K562 (cell line): Measurements from ENCODE around the gene FAM149B1. TPM values are rescaled to one million over a fixed set of nuclear protein-coding genes. Genes with fewer than 3 reads are reported as not detected.
A peak's percentile ranks its signal among the peaks of the same experiment; 100 is the strongest.

ENCODE experiments used
- ATAC-seq: fragments of 200-7000 bp; cut with Tn5 transposase; 3 replicates; pipeline ENCODE4 v1.9.1; 2020; ENCODE audit warnings: moderate library complexity
- BruUV-seq: library from RNA; stranded (reverse); fragments of 400-500 nt; replicated peaks from 2 replicates; lab custom pipeline; 2021; lab: Mats Ljungman, UMichigan
- CTCF ChIA-PET: fragments of 300-600 bp; formaldehyde crosslinking; extraction: SDS; loops from one replicate; lab custom pipeline; 2021; ENCODE audit warnings: low intra/inter-chr PET ratio; lab: Yijun Ruan, JAX
- POLR2A ChIA-PET: fragments of 300-600, 350-650 bp; sonication (Branson Sonifier 250); formaldehyde crosslinking; extraction: SDS; loops from one replicate; lab custom pipeline; 2021; ENCODE audit warnings: antibody characterized with exemption, inconsistent platforms; lab: Yijun Ruan, JAX
- DNase-seq, 4 experiments: peaks; one replicate each; pipeline versions ENCODE4 v3.0.0 to v3.0.0-alpha.2; 2011 to 2018; ENCODE audit warnings: low spot score in 3 of 4, mixed read lengths in 3 of 4; ENCODE audit errors: extremely low read depth in 1 of 4
- FAIRE-seq: peaks from 2 replicates; lab custom pipeline; 2011; peaks lifted over from hg19 to GRCh38; lab: Jason Lieb, UNC
- H2AFZ ChIP-seq: 2 replicates; pipeline ENCODE4 v1.6.0; 2011; ENCODE audit warnings: low read depth, low read length, control low read depth, inconsistent platforms
- H3K27ac ChIP-seq: fragments of 200-600 bp; 3 replicates; pipeline ENCODE4 v1.8.0; 2011; ENCODE audit warnings: low read depth, mild to moderate bottlenecking, control low read depth, inconsistent platforms, low read length, moderate library complexity, mixed read lengths; ENCODE audit errors: extremely low read depth
- H3K27me3 ChIP-seq, 2 experiments: fragments of 300-600 bp in 1 of 2; 2 replicates in 1 of 2; 3 replicates in 1 of 2; pipeline versions ENCODE4 v1.6.0 to v1.8.0; 2011; ENCODE audit warnings: inconsistent platforms in 2 of 2, low read length in 2 of 2, mild to moderate bottlenecking in 1 of 2, mixed read lengths in 1 of 2, moderate library complexity in 1 of 2; ENCODE audit not compliant: control insufficient read depth in 2 of 2, insufficient read depth in 2 of 2
- H3K36me3 ChIP-seq: fragments of 300-600 bp; 3 replicates; pipeline ENCODE4 v1.8.0; 2011; ENCODE audit warnings: mild to moderate bottlenecking, low read length, inconsistent platforms; ENCODE audit not compliant: control insufficient read depth, insufficient read depth
- H3K4me1 ChIP-seq, 2 experiments: fragments of 200-600 bp in 1 of 2; replicated peaks in 1 of 2; 2 replicates in 1 of 2; 3 replicates in 1 of 2; pipeline versions ENCODE4 v1.5.1 to v1.8.0; 2011; ENCODE audit warnings: inconsistent platforms in 2 of 2, low read length in 2 of 2, mild to moderate bottlenecking in 1 of 2, mixed read lengths in 1 of 2, moderate library complexity in 1 of 2; ENCODE audit not compliant: control insufficient read depth in 2 of 2, insufficient read depth in 2 of 2
- H3K4me2 ChIP-seq: 2 replicates; pipeline ENCODE4 v1.6.1; 2011; ENCODE audit warnings: low read length, control low read depth, inconsistent platforms, mixed read lengths; ENCODE audit not compliant: insufficient read depth
- H3K4me3 ChIP-seq: fragments of 200-600 bp; sonication (generic), shearing (Covaris generic); 2 replicates; pipeline ENCODE4 v1.5.1; 2016; ENCODE audit warnings: control low read depth, inconsistent platforms
- H3K79me2 ChIP-seq: fragments of 200-600 bp; 3 replicates; pipeline ENCODE4 v1.8.0; 2011; ENCODE audit warnings: low read length, inconsistent platforms; ENCODE audit not compliant: control insufficient read depth, insufficient read depth
- H3K9ac ChIP-seq, 2 experiments: 2 replicates each; pipeline versions ENCODE4 v1.6.0 to v1.6.1; 2011; ENCODE audit warnings: low read depth in 2 of 2, low read length in 2 of 2, control low read depth in 1 of 2, inconsistent platforms in 1 of 2, mild to moderate bottlenecking in 1 of 2, mixed read lengths in 1 of 2; ENCODE audit not compliant: insufficient read depth in 1 of 2
- H3K9me1 ChIP-seq: one replicate; pipeline ENCODE4 v1.6.0; 2011; ENCODE audit warnings: inconsistent platforms, mild to moderate bottlenecking, low read length, moderate library complexity; ENCODE audit not compliant: control insufficient read depth, insufficient read depth
- H3K9me3 ChIP-seq: replicated peaks from 2 replicates; pipeline ENCODE4 v1.5.1; 2011; ENCODE audit warnings: low read depth, low read length, inconsistent platforms; ENCODE audit not compliant: control insufficient read depth, insufficient read depth
- H4K20me1 ChIP-seq: replicated peaks from 2 replicates; pipeline ENCODE4 v1.6.1; 2011; ENCODE audit warnings: low read length, inconsistent platforms, mixed read lengths; ENCODE audit not compliant: control insufficient read depth, insufficient read depth
- HNRNPK ChIP-seq: fragments of 200-400 bp; formaldehyde crosslinking; IDR thresholded peaks from one replicate; pipeline ENCODE4 v1.6.1; 2018; ENCODE audit warnings: mild to moderate bottlenecking, low read depth, low read length; ENCODE audit not compliant: poor library complexity, severe bottlenecking
- KDM1A ChIP-seq, 2 experiments: fragments of 450-650 bp; IDR thresholded peaks; 2 replicates each; pipeline ENCODE4 v1.6.1; 2016; ENCODE audit warnings: mild to moderate bottlenecking in 2 of 2
- KLF6 ChIP-seq: fragments of 250-450 bp; sonication (Bioruptor Pico); IDR thresholded peaks from 2 replicates; pipeline ENCODE4 v1.4.0; 2020; ENCODE audit warnings: mild to moderate bottlenecking, moderate library complexity, borderline replicate concordance
- MTF1 ChIP-seq: fragments of 250-450 bp; sonication (Bioruptor Pico); IDR thresholded peaks from 2 replicates; pipeline ENCODE4 v1.9.0; 2021; ENCODE audit warnings: moderate library complexity, mild to moderate bottlenecking, inconsistent platforms, borderline replicate concordance
- PCBP2 ChIP-seq: fragments of 200-400 bp; formaldehyde crosslinking; IDR thresholded peaks from 2 replicates; pipeline ENCODE4 v1.6.1; 2018; ENCODE audit warnings: low read length, low read depth, mild to moderate bottlenecking, moderate library complexity; ENCODE audit not compliant: poor library complexity, severe bottlenecking
- RBM25 ChIP-seq: fragments of 200-400 bp; formaldehyde crosslinking; IDR thresholded peaks from 2 replicates; pipeline ENCODE4 v1.6.1; 2018; ENCODE audit warnings: low read length, low read depth, moderate library complexity; ENCODE audit not compliant: severe bottlenecking
- RHOXF2B ChIP-seq: fragments of 250-450 bp; sonication (Bioruptor Pico); conservative IDR thresholded peaks from 2 replicates; pipeline ENCODE4 v1.5.1; 2021
- RNF219 ChIP-seq: fragments of 250-450 bp; sonication (Bioruptor Pico); IDR thresholded peaks from 2 replicates; pipeline ENCODE4 v1.5.0; 2022; ENCODE audit warnings: mild to moderate bottlenecking
- ZBTB8A ChIP-seq: fragments of 450-650 bp; IDR thresholded peaks from 2 replicates; pipeline ENCODE4 v1.6.1; 2018; ENCODE audit warnings: mild to moderate bottlenecking, moderate library complexity; ENCODE audit not compliant: partially characterized antibody
- ZNF121 ChIP-seq: sonication (generic); formaldehyde crosslinking; conservative IDR thresholded peaks from 2 replicates; pipeline ENCODE4 v1.8.0; 2022; ENCODE audit warnings: missing genetic modification reagents
- ZNF143 ChIP-seq: sonication (generic); formaldehyde crosslinking; IDR thresholded peaks from 2 replicates; pipeline ENCODE4 v1.9.0; 2022; ENCODE audit warnings: mild to moderate bottlenecking, missing genetic modification reagents
- ZNF239 ChIP-seq: fragments of 250-450 bp; sonication (Bioruptor Pico); IDR thresholded peaks from 2 replicates; pipeline ENCODE4 v1.4.0; 2020; ENCODE audit warnings: mild to moderate bottlenecking
- ZNF253 ChIP-seq: fragments of 250-450 bp; sonication (Bioruptor Pico); conservative IDR thresholded peaks from 2 replicates; pipeline ENCODE4 v1.6.1; 2021; ENCODE audit warnings: mild to moderate bottlenecking
- ZNF384 ChIP-seq: IDR thresholded peaks from 2 replicates; pipeline ENCODE4 v1.6.1; 2012; ENCODE audit warnings: low read depth, low read length, improper control_type of control experiment
- WGBS: fragments of 100-300 bp; shearing (Covaris generic); methylation state at CpG from one replicate; pipeline ENCODE4 v1.1.6; 2016; ENCODE audit warnings: low coverage, mixed read lengths; ENCODE audit not compliant: insufficient coverage; ENCODE audit errors: missing lambda C conversion rate; 5-methylcytosine and 5-hydroxymethylcytosine counted together
- in situ Hi-C: fragments of 300-500 bp; cut with MboI; formaldehyde crosslinking; loops from 4 replicates; pipeline ENCODE4 v1.15.0; 2018; ENCODE audit warnings: inconsistent platforms, mixed read lengths
- intact Hi-C: fragments of 100-400 bp; cut with micrococcal nuclease; formaldehyde crosslinking; loops from 2 replicates; pipeline ENCODE4 v1.14.2; 2022
- polyA plus RNA-seq, 8 experiments: library from polyadenylated mRNA; depleted of rRNA in 4 of 8; stranded (reverse) in 5 of 8; unstranded in 3 of 8; fragments of >200 nt; fragmentation: Nextera tagmentation in 2 of 8; fragmentation: Illumina TruSeq in 1 of 8; extraction: Ambion mirVana in 2 of 8; extraction: Trizol in 1 of 8; gene quantifications; 2 replicates each; pipeline versions ENCODE4 v1.2.1 to v1.2.3, GENCODE V29; 2011 to 2014; ENCODE audit warnings: inconsistent platforms in 1 of 8, missing spikeins in 1 of 8
- total RNA-seq, 7 experiments: library from RNA; depleted of rRNA in 6 of 7; stranded (reverse); fragments of >200 nt in 6 of 7; fragmentation: Illumina TruSeq in 2 of 7; extraction: Trizol in 2 of 7; gene quantifications; 2 replicates each; pipeline versions ENCODE4 v1.2.1 to v1.2.3, GENCODE V29; 2011 to 2021; ENCODE audit warnings: low replicate concordance in 1 of 7

Gene FAM149B1
- total and polyA plus RNA-seq, 9 of the 15 experiments (the other 6 are each of a cell fraction or from before 2014, with no cell fraction given), result 4.2 to 18.5 (median 9.3) TPM

DNA sequence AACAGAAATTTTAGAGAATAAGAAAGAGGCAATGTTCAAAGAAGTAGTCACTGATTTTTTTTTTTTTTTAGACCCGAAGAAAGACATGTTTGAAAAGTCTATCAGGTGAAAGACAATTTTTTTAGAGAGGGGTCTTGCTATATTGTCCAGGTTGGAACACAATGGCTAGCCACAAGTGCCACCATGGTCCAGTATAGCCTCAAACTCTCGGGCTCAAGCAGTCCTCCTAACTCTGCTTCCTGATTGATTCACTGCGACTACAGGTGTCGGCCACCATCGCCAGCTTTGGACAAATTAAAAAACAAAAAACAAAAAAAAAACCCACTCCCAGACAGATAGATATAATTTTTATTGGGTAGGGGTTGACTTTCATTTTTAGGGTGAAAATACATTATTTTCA lies 22.3 kb downstream of the FAM149B1 start:
- Histone ChIP-seq H3K27me3 (no peaks in the 10 kb centered on the region), H4K20me1 (no peaks in the 10 kb centered on the region), H3K36me3 (no peaks in the 10 kb centered on the region), H3K4me1 (no peaks in the 10 kb centered on the region), H3K9ac (no peak overlapping the region), H3K27ac (no peak overlapping the region), H3K79me2 (no peaks in the 10 kb centered on the region), H3K9me3 (no peaks in the 10 kb centered on the region), H3K4me3 (no peak overlapping the region), H2AFZ (no peak overlapping the region), H3K9me1 (no peaks in the 10 kb centered on the region), H3K4me2 (no peak overlapping the region)
- no peak for FAIRE-seq
- POLR2A ChIA-PET, result interaction anchor here (0.9 to 1.7 kb wide), 2 partner anchors 9 kb away, joined by 3 to 5 read pairs; no protein-coding TSS in a partner anchor
- 49% methylated on average over 5 of the region's 5 CpGs for WGBS
- in situ Hi-C loops, result no loop called here
- BruUV-seq, result no TSS peak
- TF ChIP-seq ZNF121 (CRISPR knock-in tag), result peak; percentile 68
- no peak for TF ChIP-seq ZNF384
- TF ChIP-seq RBM25, result peak; percentile 57
- no peak for DNase-seq
- CTCF ChIA-PET, result no interaction called here
- no peak for ATAC-seq
- intact Hi-C loops, result no loop called here

- CTCF ChIA-PET, result no interaction called here
- 56% methylated on average over 3 of the region's 3 CpGs for WGBS
- no peak for TF ChIP-seq RHOXF2B (CRISPR knock-in tag)
- TF ChIP-seq MTF1 (CRISPR knock-in tag), result no peak
- no peak for TF ChIP-seq RNF219
- TF ChIP-seq PCBP2, result no peak
- TF ChIP-seq ZBTB8A, result no peak
- no peak for TF ChIP-seq ZNF239
- no peak for TF ChIP-seq KLF6 (CRISPR knock-in tag)
- no peak for TF ChIP-seq ZNF143 (CRISPR knock-in tag)
- no peak for TF ChIP-seq ZNF253
- TF ChIP-seq HNRNPK, result no peak
- TF ChIP-seq KDM1A (IDR thresholded peaks at IDR 0.05), result no peak
Observed at GRCh38 chr10:73205081-73205480, 37.2 kb downstream of the FAM149B1 start.

More at GRCh38 chr10:73205081-73205480, 37.2 kb downstream of the FAM149B1 start:
- Histone ChIP-seq H3K9me1 (no peaks in the 10 kb centered on the region), H3K9me3 (no peaks in the 10 kb centered on the region; the same call in 1 of the 2 replicates), H3K9ac (no peak overlapping the region), H3K4me2 (no peak overlapping the region), H3K27ac (no peak overlapping the region), H4K20me1 (no peaks in the 10 kb centered on the region), H2AFZ (no peak overlapping the region), H3K4me3 (no peak overlapping the region), H3K4me1 (no peaks in the 10 kb centered on the region), H3K79me2 (no peaks in the 10 kb centered on the region), H3K36me3 (no peaks in the 10 kb centered on the region), H3K27me3 (no peaks in the 10 kb centered on the region)
- intact Hi-C loops (no loop called here), in situ Hi-C loops (no loop called here)
- no TSS peak for BruUV-seq
- POLR2A ChIA-PET, result interaction anchor here (0.5 to 0.7 kb wide), 2 partner anchors 37 to 207 kb away, joined by 3 read pairs; no protein-coding TSS in a partner anchor
- ATAC-seq (no peak), DNase-seq (no peak), FAIRE-seq (no peak)
